ENCODE data around the gene CCSER1. TPM values are rescaled to one million over a fixed set of nuclear protein-coding genes. Genes with fewer than 3 reads are reported as not detected.

The CCSER1 gene
- total and polyA plus RNA-seq, 2 donors (not counting 1 experiment from before 2014, with no cell fraction given): 10.7 to 39.5 TPM

DNA sequence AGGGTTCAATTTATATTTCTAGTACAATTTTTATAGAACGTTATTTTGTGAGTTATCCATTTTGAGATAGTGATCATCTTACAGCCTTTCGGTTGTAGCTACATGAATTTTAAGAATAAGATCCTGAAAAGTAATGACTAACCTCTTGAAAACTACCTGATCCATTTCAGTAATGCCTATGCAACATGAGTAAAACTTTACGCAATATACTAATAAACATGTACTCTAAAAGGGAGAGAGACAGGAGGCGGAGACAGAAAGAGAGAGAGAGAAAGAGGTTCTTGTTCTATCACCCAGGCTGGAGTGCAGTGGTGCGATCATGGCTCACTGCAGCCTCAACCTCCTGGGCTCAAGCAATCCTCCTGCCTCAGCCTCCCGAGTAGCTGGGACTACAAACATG lies 816.1 kb downstream of the CCSER1 start:
- no peak for ATAC-seq (ENCODE audit: low read depth)
- Mint-ChIP-seq H3K27me3 (no peaks in the 10 kb centered on the region), H3K9me3 (ENCODE audit: insufficient read depth) (no peaks in the 10 kb centered on the region), H3K4me1 (no peaks in the 10 kb centered on the region), H3K27ac (no peak overlapping the region), H3K4me3 (no peak overlapping the region)
- Histone ChIP-seq H3K4me3 (ENCODE audit: control extremely low read depth in 1 of 5, extremely low read depth in 1 of 5, insufficient read depth in 1 of 5, low read depth in 2 of 5, low read length in 4 of 5) (no peak overlapping the region), H3K4me1 (ENCODE audit: control insufficient read depth in 2 of 2, insufficient read depth in 2 of 2, low read length in 2 of 2) (no peaks in the 10 kb centered on the region), H3K79me2 (ENCODE audit: control insufficient read depth, insufficient read depth, low read length) (no peaks in the 10 kb centered on the region), H2AFZ (ENCODE audit: insufficient read depth, low read depth, low read length, poor library complexity, severe bottlenecking) (no peak overlapping the region), H3K27me3 (replicated peaks in 1 of 4; ENCODE audit: control extremely low read depth in 1 of 4, control insufficient read depth in 3 of 4, insufficient read depth in 4 of 4, low read length in 3 of 4) (no peaks in the 10 kb centered on the region), H3K9me3 (ENCODE audit: control extremely low read depth in 1 of 3, control insufficient read depth in 2 of 3, insufficient read depth in 1 of 3, low read length in 2 of 3) (no peaks in the 10 kb centered on the region), H3K27ac (ENCODE audit: low read length in 2 of 2) (no peak overlapping the region), H4K20me1 (ENCODE audit: control insufficient read depth, insufficient read depth, low read length, poor library complexity, severe bottlenecking) (no peaks in the 10 kb centered on the region), H3K36me3 (replicated peaks in 1 of 2; ENCODE audit: control extremely low read depth in 1 of 2, control insufficient read depth in 1 of 2, extremely low read depth in 1 of 2, insufficient read depth in 2 of 2, low read length in 1 of 2) (no peaks in the 10 kb centered on the region), H3K4me2 (replicated peaks; ENCODE audit: low read depth, low read length, poor library complexity, severe bottlenecking) (no peak overlapping the region), H3K9ac (ENCODE audit: low read length) (no peak overlapping the region)
- ChIA-PET POLR2A (no interaction called here), CTCF (no interaction called here)
- no peak for DNase-seq
- WGBS (ENCODE audit: insufficient coverage): 100% methylated on average over 1 of the region's 6 CpGs
- intact Hi-C loops (cut with micrococcal nuclease): no loop called here
- TF ChIP-seq EZH2 (IDR thresholded peaks at IDR 0.05; ENCODE audit: borderline replicate concordance, insufficient read depth, low read depth, low read length, poor library complexity, severe bottlenecking): no peak

DNA sequence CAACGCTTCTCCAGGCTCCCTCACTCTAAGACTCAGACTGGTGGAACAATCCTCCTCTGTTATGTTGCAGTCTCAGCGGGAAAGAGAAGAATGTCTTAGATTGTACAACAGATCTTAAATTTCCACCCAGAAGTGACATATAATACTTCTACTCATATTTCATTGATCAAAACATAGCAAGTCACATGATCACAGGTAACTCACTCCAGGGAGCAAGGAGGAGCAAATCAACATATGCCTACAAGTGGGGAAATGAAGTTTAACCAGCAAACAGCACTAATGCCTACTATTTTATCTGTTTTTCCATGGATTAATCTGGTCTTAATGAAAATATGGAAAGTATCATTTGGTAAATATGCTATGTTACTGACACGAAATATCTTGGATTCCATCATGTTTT lies 819.8 kb downstream of the CCSER1 start:
- Histone ChIP-seq H3K27ac (ENCODE audit: low read length in 2 of 2) (no peak overlapping the region), H2AFZ (ENCODE audit: insufficient read depth, low read depth, low read length, poor library complexity, severe bottlenecking) (no peak overlapping the region), H3K4me2 (replicated peaks; ENCODE audit: low read depth, low read length, poor library complexity, severe bottlenecking) (no peak overlapping the region), H3K9me3 (ENCODE audit: control extremely low read depth in 1 of 3, control insufficient read depth in 2 of 3, insufficient read depth in 1 of 3, low read length in 2 of 3) (no peaks in the 10 kb centered on the region), H3K79me2 (ENCODE audit: control insufficient read depth, insufficient read depth, low read length) (no peaks in the 10 kb centered on the region), H3K4me3 (ENCODE audit: control extremely low read depth in 1 of 5, extremely low read depth in 1 of 5, insufficient read depth in 1 of 5, low read depth in 2 of 5, low read length in 4 of 5) (no peak overlapping the region), H3K9ac (ENCODE audit: low read length) (no peak overlapping the region), H3K27me3 (replicated peaks in 1 of 4; ENCODE audit: control extremely low read depth in 1 of 4, control insufficient read depth in 3 of 4, insufficient read depth in 4 of 4, low read length in 3 of 4) (no peaks in the 10 kb centered on the region), H3K4me1 (ENCODE audit: control insufficient read depth in 2 of 2, insufficient read depth in 2 of 2, low read length in 2 of 2) (no peaks in the 10 kb centered on the region), H3K36me3 (replicated peaks in 1 of 2; ENCODE audit: control extremely low read depth in 1 of 2, control insufficient read depth in 1 of 2, extremely low read depth in 1 of 2, insufficient read depth in 2 of 2, low read length in 1 of 2) (no peaks in the 10 kb centered on the region), H4K20me1 (ENCODE audit: control insufficient read depth, insufficient read depth, low read length, poor library complexity, severe bottlenecking) (no peaks in the 10 kb centered on the region)
- H3K9me3 Mint-ChIP-seq (ENCODE audit: insufficient read depth): no peaks in the 10 kb centered on the region
- no peaks in the 10 kb centered on the region for H3K27me3 Mint-ChIP-seq
- WGBS (ENCODE audit: insufficient coverage): no CpG with 5 or more reads among the region's 3 CpGs
- TF ChIP-seq EZH2 (IDR thresholded peaks at IDR 0.05; ENCODE audit: borderline replicate concordance, insufficient read depth, low read depth, low read length, poor library complexity, severe bottlenecking): no peak
- TF ChIP-seq, protein P1, sequence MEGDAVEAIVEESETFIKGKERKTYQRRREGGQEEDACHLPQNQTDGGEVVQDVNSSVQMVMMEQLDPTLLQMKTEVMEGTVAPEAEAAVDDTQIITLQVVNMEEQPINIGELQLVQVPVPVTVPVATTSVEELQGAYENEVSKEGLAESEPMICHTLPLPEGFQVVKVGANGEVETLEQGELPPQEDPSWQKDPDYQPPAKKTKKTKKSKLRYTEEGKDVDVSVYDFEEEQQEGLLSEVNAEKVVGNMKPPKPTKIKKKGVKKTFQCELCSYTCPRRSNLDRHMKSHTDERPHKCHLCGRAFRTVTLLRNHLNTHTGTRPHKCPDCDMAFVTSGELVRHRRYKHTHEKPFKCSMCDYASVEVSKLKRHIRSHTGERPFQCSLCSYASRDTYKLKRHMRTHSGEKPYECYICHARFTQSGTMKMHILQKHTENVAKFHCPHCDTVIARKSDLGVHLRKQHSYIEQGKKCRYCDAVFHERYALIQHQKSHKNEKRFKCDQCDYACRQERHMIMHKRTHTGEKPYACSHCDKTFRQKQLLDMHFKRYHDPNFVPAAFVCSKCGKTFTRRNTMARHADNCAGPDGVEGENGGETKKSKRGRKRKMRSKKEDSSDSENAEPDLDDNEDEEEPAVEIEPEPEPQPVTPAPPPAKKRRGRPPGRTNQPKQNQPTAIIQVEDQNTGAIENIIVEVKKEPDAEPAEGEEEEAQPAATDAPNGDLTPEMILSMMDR (IDR thresholded peaks at IDR 0.05): no peak
- no peaks in the 10 kb centered on the region for H3K4me1 Mint-ChIP-seq
- no peak overlapping the region for H3K27ac Mint-ChIP-seq
- CTCF ChIA-PET: no interaction called here
- intact Hi-C loops (cut with micrococcal nuclease): no loop called here
- no peak for DNase-seq
- ATAC-seq (ENCODE audit: low read depth): no peak
- POLR2A ChIA-PET: no interaction called here
- H3K4me3 Mint-ChIP-seq: no peak overlapping the region

All from B cell (primary cell).